NCI-H460 (cell line): ENCODE measurements around the gene MICA. TPM values are rescaled to one million over a fixed set of nuclear protein-coding genes. Genes with fewer than 3 reads are reported as not detected.
"Not testable (repeated sequence)": the region's sequence is repeated elsewhere in the genome, so short reads cannot be mapped to it uniquely, and the experiment has no call there.

Experiments used
- DNase-seq: peaks from one replicate; pipeline ENCODE4 v3.0.0-alpha.2; 2016; ENCODE audit warnings: low read depth; ENCODE audit errors: extremely low read depth
- total RNA-seq: library from RNA; depleted of rRNA; stranded (reverse); fragments of >200 nt; shearing (Covaris generic); gene quantifications from 2 replicates; pipeline ENCODE4 v1.2.3, GENCODE V29; 2014

The MICA gene
- total RNA-seq, 1 experiment from 2014 or later = 15.2 TPM

DNA sequence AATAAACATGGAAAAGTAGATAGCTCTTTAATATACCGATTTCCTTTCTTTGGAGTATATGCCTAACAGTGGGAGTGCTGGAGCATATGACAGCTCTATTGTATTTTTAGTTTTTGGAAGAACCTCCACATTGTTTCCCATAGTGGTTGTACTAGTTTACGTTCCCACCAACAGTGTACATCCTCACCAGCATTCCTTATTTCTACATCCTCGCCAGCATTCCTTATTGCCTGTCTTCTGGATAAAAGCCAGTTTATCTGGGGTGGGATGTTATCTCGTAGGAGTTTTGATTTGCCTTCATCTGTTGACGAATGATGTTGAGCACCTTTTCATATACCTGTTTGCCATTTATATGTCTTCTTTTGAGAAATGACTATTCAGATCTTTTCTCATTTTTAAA, 2.6 kb downstream of the MICA start:
- DNase-seq = no peak

DNA sequence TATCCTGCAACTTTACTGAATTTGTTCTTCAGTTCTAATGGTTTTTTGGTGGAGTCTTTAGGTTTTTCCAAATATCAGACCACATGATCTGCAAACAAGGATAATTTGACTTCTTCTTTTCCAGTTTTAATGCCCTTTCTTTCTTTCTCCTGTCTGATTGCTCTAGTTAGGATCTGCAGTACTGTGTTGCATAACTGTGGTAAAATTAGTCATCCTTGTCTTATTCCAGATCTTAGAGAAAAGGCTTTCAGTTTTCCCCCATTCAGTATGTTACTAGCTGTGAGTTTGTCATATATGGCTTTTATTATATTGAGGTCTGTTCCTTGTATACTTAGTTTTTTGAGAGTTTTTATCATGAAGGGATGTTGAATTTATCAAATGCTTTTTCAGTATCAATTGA, 4.3 kb downstream of the MICA start:
- DNase-seq = no peak

DNA sequence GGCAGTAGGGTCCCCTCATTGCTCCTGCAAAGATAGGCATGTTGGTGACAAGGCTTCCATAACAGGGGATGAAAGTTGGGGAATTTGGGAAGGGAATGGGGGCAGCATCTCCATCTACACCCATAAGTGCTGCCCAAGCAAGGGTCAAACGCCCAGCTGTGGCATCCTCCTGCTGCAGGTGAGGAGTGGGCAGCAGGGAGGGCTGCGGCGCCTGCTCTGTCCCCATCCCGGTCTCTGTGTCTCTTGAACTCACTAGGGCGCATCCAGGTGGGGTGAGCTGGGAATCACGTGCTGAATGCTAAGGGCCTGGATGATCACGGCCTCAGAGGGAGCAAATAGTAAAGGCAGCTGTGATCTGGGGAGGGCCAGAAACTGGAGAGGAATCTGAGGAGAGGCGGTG, 9.1 kb downstream of the MICA start:
- DNase-seq = no peak

- not testable (repeated sequence) for DNase-seq
These were observed 10.9 kb downstream of the MICA start for GRCh38 chr6:31414148-31414770.

DNA sequence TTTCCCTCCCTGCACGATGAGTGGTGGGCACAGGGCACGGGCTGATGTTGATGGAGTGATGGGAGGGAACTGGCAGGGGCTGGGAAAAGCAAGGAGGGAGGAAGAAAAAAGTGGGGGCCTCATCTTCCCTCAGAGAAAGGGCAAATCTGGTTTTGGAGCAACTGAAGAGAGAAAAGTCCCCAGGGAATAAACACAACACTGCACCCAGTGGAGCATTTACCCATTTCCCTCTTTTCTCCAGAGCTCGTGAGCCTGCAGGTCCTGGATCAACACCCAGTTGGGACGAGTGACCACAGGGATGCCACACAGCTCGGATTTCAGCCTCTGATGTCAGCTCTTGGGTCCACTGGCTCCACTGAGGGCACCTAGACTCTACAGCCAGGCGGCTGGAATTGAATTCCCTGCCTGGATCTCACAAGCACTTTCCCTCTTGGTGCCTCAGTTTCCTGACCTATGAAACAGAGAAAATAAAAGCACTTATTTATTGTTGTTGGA, 11.4 kb downstream of the MICA start:
- DNase-seq = no peak

DNA sequence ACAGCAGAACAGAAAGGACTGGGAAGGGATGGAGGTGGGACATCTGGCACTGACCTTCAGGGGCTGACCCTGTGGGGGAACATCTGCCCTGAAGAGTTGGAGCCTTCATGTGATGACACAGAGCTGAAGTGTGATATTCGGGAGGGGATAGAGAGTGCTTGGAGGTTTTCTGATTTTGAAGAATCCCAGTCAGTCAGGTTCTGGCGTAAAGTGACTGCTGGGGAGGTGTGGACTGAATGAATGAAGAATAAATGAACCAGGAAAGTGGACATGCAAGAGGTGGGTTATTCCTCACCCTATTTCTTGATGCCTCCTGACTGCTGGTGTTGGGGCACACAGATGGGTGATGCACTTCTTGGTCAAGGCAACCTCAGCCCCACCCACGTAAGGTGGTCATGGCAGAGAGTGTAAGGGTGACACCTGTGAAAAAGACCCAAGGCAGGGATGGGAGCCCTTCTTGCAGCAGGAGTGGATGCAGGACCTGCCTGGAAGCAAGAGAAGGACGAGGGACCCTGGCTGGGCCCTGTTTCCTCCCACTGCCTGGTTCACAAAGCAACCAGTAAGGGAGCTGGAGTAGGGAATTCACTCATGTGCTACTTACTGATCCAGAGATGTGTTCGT, 13.1 kb downstream of the MICA start:
- DNase-seq = no peak

DNA sequence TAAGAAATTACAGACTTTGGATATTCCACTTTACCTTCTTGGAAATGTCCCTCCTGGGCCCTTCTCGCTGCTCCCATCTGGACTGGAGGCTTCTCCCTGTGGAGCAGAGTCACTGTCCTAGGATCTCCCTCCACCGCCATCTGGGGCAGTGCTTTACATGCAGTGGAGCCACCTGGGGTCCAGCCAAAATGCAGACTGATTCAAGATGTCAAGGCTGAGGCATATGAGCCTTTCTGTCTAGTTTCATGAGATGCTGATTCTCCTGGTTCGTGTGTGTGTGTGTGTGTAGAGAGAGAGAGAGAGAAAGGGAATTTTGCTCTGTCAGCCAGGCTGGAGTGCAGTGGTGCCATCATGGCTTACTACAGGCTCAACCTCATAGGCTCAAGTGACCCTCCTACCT, 14.9 kb downstream of the MICA start:
- no peak for DNase-seq

- DNase-seq = no peak
These were observed 16.4 kb downstream of the MICA start for GRCh38 chr6:31419842-31420241.

- no peak for DNase-seq
These were observed 17.2 kb downstream of the MICA start for GRCh38 chr6:31420546-31420945.

DNA sequence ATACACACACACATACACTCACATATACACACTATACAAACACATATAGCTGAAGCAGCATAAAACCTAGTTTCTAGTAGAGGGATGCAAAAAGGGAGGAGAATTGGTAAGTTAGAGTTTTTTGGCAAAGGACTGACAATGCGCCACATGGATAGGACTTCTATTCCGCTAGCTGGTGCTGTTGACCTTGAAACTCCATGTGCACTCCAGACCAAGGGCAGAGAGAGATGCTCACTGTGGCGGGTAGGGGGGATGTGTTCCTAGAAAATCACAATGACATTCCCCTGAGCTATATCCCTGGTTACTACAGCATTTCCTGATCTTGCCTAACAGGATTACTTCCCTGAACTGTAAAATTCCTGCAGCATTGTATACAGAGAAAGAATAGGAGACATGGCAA, 19.2 kb downstream of the MICA start:
- DNase-seq = no peak

DNA sequence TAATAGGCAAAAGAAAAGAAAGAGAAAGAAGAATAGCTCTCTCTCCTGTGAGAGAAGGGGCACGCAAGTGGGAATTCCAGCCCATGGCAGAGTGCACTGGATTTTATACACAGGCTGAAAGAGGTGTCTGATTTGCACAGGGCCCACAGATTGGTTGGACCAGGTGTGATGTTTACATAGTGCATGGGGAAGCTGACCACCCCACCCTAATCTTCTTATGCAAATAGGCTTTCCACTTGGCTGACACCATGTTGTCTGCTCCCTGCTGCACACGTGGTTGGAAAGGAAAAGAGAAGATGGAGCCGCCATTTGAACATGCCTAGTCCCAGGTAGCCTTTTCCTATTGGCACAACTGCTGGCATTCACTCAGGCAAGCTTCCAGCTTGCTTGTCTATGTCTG, 20.2 kb downstream of the MICA start:
- no peak for DNase-seq

DNA sequence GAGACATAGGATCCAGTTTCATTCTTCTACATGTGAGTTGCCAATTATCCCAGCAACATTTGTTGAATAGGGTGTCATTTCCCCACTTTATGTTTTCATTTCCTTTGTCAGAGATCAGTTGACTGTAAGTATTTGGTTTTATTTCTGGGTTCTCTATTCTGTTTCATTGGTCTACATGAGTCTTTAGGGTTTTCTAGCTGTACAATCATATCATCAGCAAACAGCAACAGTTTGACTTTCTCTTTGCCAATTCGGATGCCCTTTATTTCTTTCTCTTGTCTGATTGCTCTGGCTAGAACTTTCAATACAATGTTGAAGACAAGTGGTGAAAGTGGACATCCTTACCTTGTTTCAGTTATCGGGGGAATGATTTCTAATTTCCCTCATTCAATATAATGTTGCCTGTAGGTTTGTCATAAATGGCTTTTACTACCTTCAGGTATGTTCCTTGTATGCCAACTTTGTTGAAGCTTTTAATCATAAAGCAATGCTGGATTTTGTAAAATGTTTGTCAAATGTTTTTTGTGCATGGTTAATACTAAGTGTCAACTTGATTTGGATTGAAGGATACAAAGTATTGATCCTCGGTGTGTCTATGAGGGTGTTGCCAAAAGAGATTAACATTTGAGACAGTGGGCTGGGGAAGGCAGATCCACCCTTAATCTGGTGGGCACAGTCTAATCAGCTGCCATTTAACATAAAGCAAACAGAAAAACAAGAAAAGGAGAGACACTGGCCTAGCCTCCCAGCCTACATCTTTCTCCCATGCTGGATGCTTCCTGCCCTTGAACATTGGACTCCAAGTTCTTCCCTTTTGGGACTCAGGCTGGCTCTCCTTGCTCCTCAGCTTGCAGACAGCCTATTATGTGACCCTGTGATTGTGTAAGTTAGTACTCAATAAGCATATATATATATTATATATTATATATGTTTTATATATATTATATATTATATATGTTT, 23.3 kb downstream of the MICA start:
- no peak for DNase-seq

- DNase-seq = no peak
These were observed 27.1 kb downstream of the MICA start for GRCh38 chr6:31430449-31430848.

GRCh38 chr6:31435051-31435450, 31.7 kb downstream of the MICA start:
- not testable (repeated sequence) for DNase-seq

DNA sequence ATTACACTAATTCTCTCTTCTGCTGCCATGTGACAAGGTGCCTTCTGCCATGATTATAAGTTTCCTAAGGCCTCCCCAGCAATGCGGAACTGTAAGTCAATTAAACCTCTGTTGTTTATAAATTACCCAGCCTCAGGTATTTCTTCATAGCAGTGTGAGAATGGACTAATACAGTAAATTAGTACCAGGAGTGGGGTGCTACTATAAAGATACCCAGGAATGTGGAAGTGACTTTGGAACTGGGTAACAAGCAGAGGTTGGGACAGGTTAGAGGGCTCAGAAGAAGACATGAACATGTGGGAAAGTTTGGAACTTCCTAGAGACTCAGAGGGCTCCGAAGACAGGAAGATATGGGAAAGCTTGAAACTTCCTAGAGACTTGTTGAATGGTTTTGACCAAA, 34.8 kb downstream of the MICA start:
- no peak for DNase-seq

DNA sequence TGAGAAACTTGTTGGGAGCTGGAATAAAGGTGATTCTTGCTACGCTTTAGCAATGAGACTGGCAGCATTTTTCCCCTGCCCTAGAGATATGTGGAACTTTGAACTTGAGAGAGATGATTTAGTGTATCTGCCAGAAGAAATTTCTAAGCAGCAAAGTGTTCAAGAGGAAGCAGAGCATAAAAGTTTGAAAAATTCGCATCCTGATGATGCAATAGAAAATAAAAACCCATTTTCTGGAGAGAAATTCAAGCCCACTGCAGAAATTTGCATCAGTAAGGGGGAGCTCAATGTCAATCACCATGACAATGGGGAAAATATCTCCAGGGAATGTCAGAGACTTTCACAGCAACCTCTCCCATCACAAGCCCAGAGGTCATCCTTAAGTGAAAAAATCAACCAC, 35.3 kb downstream of the MICA start:
- DNase-seq = no peak

DNA sequence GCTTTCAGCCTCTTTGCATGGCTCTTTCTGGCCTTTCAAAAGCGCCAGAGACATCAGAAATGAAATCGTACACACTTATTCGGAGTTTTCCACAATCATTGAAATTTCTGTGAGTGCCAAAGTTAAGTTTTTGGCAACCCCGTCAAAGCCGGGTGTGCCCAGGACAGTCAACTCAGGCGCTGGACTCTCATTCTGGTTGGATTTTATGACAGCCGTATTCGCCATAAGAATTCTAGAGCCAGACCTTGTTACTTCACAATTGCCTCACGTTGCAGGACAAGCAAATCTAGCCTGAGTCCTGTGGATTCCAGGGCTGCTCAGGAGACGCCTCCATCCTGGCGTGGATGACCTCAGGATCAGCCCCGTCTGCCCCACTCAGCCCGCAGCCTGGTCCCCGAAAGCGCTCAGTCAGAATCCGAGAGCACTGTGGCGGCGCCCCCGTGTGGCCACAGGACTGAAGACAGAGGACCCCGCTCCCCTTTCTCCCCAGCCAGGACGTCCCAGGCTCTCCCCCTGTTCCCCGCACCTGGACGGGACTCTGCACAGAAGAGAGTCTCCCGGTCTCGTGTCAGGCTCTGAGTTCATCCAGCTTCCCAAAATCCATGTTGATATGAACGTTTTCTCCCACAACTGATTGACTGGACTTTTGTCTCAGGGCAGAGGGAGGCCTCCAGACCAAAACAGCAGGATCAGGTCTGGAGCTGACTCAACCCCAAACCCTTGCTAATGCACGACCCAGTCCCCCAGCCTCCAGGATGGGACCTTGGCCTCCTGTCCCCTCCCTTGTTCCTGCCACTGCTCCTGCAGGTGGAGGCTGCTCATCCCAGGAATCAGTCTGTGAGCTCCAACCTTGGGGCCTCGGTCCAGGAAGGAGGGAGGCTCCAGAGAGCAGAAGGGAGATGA, 38.2 kb downstream of the MICA start:
- peak; percentile 52 for DNase-seq

DNA sequence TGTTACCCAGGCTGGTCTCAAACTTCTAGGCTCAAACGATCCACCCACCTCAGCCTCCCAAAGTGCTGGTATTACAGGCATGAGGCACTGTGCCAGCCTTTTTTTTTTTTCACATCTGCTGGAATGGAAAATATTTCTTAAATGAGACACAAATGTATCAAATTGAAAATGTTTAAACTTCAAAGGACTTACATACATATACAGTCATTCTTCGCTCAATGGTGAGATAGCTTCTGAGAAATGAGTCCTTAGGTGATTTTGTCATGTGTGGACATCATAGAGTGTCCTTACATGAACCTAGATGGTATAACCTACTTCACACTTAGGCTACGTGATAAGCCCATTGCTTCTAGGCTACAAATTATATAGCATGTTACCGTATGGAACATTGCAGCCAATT, 43.1 kb downstream of the MICA start:
- DNase-seq = no peak

DNA sequence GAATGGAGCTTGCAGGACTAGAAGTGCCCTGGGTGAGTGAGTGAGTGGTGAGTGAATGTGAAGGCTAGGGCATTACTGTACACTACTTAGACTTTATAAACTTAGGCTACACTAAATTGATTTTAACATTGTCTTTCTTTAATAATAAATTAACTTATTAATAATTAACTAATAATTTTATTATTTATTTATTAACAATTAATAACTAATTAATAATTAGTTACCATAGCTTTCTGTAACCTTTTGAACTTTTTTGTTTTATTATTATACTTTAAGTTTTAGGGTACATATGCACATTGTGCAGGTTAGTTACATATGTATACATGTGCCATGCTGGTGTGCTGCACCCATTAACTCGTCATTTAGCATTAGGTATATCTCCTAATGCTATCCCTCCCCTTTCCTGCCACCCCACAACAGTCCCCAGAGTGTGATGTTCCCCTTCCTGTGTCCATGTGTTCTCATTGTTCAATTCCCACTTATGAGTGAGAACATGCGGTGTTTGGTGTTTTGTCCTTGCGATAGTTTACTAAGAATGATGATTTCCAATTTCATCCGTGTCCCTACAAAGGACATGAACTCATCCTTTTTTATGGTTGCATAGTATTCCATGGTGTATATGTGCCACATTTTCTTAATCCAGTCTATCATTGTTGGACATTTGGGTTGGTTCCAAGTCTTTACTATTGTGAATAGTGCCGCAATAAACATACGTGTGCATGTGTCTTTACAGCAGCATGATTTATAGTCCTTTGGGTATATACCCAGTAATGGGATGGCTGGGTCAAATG, 43.8 kb downstream of the MICA start:
- DNase-seq = not testable (repeated sequence)

DNA sequence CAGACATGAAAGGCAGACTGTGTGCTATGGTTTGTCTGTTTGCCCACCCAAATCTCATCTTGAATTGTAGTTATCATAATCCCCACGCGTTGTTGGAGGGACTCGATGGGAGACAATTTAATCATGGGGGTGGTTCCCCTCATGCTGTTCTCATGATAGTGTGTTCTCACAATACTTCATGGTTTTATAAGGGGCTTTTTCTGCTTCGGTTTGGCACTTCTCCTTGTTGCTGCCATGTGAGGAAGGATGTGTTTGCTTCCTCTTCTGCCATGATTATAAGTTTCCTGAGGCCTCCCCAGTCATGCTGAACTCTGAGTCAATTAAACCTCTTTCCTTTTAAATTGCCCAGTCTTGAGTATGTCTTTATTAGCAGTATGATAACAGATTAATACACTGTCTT, 47.4 kb downstream of the MICA start:
- no peak for DNase-seq
